Stimulated activated CD4-positive, alpha-beta T cell treated with anti-CD3 and anti-CD28 coated beads, Interleukin-4, amount 100 ng/mL, for 4 hours (primary cell): ENCODE measurements around the gene KLK5.
"Not testable (repeated sequence)": the region's sequence is repeated elsewhere in the genome, so short reads cannot be mapped to it uniquely, and the experiment has no call there.

Source experiments
- DNase-seq, 2 experiments: peaks; one replicate each; pipeline ENCODE4 v3.0.0-alpha.2; 2020

Gene KLK5, protein sequence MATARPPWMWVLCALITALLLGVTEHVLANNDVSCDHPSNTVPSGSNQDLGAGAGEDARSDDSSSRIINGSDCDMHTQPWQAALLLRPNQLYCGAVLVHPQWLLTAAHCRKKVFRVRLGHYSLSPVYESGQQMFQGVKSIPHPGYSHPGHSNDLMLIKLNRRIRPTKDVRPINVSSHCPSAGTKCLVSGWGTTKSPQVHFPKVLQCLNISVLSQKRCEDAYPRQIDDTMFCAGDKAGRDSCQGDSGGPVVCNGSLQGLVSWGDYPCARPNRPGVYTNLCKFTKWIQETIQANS

DNA sequence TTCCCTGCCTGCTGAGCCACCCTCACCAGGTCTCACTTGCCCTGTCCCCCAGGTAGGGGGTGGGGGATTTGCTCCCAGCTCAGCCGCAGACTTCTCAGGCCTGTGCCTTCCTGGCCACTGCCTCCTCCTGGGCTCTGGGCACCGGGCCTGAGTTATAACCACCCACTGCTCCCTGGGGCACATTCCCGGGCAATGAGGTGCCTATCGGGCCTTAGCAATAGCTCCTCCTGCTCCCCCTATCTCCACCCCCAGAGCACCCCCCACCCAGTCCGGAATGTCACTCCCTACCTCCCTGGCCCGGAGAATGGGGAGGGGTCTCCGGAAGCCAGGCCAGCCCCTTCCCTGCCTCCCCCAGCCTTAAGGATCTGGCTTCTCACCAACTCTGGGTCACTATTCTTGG is at the start of gene KLK5:
Gene KLK5 (minus strand): TSS at position 129 of the 400 bp plus-strand sequence. CDS start 381 bp downstream, outside the sequence.
- DNase-seq = no peak

DNA sequence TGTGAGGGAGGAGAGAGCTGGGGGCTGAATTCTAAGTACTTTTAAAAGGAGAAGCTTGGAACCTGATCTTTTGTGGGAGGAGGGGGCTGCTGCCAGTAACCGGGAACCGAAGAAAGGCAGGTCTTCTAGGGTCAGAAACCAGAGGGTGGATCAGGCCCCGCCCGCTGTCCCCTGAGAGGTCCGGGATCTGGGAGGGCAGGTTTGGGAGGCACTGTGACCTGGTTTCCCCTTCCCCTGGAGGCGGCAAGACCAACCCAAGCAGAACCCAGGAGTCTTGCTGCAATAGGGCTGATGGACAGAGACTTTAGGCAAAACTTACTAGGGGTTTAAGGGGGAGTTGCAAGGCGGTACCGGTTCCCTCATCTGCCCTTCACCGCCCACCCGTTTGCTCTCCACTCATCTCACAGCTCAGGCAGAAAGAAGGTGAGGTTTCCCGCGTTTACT is 49.3 kb upstream of the KLK5 start:
- no peak for DNase-seq

DNA sequence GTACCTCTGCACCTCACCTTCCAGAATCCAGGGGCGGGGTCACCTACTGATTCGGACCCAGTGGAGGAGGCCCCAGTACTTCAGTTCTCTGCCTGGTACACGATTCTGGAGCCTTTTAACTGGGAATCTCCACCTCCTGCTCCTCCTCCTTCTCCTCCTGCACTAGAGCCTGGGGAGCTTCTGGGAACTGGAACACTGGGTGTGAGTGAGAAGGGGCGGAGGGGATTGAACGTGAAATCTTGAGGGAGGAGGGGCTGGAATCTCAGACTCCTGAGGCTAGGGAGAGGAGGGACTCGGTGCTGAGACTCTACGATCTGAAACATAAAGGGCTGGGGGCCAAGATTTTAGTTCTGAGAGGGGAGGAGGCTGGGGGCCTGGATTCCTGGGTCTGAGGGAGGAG is 48.7 kb upstream of the KLK5 start, which contains the start of gene KLK8:
Gene KLK8 (minus strand): TSS at position 90 of the 400 bp plus-strand sequence. CDS start 437 bp downstream, outside the sequence.
- DNase-seq = no peak

DNA sequence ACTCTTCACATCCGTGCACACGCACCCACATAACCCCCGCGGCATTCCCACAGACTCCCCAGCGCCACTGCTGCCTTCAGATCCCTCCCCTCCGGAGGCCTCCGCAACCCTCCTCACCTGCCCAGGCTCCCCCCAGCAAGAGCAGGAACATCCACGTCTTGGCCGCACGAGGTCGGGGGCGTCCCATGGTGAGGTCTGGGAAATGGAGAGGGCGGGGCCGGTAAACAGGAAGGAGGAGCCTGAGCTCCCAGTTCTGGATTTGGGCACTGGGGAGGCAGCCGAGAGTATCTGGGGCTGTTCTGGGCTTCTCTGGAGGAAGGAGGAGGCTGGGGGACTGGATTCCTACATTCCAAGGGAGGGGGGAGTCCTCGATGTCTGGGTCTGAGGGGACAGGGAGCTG is 48.1 kb upstream of the KLK5 start:
- no peak for DNase-seq

DNA sequence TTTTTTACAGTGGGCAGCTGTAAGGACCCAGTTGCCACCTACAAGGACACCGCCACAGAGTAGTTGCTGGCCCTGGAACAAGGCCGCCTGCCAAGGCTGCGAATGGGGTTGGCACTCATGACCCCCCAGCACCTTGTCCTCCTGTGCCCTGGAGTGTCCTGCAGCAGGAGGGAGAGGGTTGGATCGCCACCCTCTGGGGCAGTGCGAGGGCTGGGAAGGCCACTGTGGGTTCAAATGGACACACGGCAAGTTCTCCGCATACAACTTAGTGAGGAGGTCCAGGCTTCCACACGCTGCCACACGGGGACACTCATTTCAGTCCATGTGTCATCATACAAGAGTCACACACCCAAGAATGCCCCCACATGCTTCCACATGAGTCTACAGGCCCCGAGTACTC is 47.6 kb upstream of the KLK5 start:
- DNase-seq = no peak

DNA sequence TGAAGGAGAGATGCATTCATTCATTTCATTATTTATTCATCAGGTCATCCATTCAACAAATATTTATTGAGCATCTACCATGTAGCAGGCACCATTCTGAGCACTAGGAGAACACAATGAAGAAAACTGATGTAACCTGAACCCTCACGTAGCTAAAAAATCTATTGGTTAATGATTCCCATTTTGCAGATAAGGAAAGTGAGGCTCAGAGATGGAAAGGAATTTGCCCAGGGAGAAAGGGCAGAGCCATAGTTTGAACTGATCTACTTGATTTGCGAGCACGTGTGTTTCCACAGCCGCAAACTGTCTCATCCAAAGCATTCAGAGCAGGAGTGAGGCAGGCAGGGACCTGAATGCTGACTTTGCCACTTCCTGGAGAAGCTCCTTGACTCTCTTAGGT is 45.8 kb upstream of the KLK5 start:
- no peak for DNase-seq

DNA sequence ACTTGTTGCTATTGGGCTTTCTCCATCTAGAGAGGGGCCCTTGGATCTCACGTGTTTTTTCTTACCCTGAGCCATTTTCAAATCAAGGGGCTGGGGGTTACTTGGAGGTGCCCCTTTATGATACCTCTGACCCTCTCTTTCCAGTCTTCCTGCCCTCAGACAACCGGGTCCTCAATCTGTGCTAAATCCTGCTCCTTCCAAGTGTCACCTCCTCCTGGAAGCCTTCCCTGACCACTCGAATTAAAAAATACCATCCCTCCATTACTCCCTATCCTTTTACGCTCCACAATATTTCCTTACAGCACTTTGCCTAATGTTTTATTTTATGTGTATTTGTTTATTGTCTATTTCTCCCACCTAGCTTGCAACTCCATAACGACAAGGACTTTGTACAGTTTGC is 45.2 kb upstream of the KLK5 start:
- no peak for DNase-seq

DNA sequence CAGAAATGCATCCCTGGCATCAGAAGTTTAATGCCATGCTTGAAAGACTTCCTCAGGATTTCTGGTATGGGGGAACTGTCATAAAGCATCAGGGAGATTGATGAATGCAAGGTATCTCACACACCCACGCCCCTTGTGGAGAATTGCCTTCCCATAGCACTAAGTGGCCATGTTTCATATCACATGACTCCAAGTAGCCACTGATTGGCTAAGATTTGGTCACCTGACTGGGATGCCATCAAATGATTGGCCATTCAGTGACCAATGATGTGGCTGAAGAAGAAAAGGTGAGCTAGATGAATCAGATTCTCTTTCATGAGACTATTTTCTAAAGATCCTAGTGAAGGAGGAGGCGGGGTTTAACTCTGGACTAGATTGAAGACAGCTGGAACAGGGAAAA is 41.3 kb upstream of the KLK5 start:
- no peak for DNase-seq

DNA sequence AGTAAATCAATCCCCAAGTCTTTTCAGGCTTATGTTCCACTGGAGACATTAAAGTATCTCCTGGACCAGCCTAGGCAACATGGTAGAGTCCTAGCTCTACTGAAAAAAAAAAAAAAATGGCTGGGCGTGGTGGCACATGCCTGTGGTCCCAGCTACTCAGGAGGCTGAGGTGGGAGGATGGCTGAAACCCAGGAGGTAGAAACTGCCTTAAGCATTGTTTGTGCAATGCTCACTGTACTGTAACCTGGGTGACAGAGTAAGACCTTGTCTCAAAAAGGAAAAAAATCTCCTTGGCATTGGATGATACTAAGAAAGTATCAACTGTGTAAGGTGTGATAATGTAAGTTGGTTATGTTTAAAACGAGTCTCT is 39.8 kb upstream of the KLK5 start:
- DNase-seq = no peak

DNA sequence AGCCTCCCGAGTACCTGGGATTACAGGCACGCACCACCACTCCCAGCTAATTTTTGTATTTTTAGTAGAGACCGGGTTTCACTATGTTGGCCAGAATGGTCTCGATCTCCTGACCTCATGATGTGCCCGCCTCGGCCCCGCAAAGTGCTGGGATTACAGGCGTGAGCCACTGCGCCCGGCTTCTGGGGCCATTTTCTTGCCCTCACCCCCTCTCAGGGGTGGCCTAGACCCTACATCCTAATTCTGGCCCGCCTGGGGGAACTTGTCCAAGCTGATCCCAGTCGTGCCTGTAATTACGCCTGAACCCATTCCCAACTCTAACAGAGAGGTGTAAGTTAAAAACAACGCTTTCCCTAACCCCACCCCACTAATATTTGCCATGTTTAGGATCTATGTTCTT is 31.6 kb upstream of the KLK5 start:
- not testable (repeated sequence) for DNase-seq

DNA sequence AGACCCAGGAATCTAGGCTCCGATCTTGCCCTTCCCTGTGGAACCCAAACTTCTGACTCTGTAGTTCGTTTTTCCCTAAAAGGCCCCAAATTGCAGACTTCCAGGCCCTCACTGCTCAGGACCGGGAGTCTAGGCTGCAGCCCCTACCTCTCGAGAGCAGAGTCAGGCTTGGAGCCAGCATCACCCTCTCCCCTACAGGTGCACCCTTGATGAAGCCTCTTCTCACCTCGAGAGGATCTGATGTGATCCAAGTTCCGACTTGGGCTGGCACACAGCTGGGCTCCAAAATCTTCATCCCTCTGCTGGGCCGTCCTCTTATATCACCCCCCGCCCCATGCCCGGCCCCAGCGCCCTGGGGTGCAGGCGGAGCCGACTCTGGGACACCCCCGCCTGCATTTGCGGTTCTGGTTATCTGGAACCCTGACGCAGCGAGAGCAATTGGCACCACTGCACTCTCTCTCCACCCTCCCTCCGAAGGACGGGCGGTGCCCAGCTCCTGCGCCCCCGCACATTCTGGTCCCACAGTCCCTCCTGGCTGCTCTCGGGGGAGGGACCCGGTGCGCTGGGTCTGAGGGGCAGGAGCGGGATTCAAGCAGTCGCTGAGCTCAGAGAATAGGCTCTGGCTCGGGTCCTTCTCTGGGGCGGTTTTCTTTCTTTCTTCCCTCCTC is 30.9 kb upstream of the KLK5 start, which contains the start of gene KLK7:
Gene KLK7 (minus strand): TSS at position 293 of the 668 bp plus-strand sequence. CDS start 1,518 bp downstream, outside the sequence.
- DNase-seq = no peak

DNA sequence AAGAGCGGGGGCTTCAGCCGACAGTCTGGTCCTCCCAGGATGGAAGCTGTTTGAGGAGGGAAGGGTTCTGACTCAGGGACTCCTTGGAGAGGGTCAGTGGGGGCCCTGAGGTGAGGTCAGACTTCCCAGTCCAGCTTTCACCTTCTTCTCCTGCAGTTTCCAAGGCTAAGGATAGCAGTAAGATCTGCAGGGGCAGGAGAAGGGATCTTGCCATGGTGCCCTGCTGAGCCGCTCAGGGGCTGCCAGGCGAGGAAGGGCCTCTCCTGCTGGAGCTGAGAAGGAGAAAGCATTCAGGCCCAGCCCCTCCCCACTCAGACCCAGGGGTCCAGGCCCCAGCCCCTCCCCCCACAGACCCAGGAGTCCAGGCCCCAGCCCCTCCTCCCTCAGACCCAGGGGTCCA is 29.3 kb upstream of the KLK5 start:
- DNase-seq = no peak

DNA sequence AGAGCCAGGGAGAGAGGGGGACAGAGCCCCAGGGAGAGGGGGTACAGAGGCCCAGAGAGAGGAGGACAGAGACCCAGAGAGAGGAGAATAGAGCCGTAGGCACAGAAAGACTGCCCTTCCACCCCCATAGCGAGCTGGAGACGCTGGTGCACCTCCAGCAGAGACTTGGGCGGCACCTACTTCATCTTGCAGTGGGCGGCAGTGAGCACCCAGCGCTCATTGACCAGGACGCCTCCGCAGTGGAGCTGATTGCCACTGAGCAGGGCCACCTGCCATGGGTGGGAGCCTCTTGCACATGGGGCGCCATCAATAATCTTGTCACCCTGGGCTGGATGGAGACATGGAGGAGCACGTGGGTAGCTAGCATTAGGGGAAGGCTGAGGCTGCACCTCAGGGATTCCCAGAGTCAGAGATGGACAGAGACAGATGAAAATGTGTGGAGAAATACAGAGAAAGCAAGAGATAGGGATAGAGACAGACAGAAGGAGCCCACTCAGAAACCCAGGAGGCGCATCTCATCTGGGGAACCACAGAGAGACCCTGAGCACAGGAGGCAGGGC is 28.8 kb upstream of the KLK5 start:
- DNase-seq = no peak

DNA sequence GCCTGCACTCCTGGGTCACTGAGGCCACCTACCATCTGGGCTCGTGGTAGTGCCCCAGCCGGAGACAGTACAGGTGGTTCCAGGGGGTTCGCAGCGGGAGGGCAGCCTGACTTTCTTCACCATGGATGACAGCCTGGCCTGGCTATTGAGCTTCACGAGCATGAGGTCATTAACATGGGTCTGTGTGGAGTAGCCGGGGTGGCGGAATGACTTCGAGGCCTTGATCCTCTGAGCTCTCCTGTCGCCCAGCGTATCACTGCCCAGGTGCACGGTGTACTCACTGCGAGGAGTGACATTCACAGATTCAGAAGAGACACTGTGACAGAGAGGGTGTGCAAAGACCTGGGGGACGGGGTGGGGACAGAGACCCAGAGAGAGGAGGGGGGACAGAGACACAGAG is 27.4 kb upstream of the KLK5 start:
- DNase-seq = no peak

DNA sequence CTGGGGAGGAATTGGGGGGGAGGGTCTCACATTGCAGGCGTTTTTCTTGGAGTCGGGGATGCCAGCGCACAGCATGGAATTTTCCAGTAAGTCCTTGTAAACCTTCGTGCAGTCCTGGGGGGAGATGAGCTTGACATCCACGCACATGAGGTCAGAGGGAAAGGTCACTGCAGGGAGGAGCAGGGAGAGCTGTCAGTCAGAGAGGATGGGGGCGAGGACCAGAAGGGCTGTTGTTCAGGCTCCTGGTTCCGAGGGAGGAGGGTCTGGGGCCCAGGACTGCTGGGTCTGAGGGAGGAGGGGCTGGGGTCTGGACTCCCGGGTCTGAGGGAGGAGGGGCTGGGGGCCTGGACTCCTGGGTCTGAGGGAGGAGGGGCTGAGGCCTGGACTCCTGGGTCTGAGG is 26.9 kb upstream of the KLK5 start:
- DNase-seq = no peak

DNA sequence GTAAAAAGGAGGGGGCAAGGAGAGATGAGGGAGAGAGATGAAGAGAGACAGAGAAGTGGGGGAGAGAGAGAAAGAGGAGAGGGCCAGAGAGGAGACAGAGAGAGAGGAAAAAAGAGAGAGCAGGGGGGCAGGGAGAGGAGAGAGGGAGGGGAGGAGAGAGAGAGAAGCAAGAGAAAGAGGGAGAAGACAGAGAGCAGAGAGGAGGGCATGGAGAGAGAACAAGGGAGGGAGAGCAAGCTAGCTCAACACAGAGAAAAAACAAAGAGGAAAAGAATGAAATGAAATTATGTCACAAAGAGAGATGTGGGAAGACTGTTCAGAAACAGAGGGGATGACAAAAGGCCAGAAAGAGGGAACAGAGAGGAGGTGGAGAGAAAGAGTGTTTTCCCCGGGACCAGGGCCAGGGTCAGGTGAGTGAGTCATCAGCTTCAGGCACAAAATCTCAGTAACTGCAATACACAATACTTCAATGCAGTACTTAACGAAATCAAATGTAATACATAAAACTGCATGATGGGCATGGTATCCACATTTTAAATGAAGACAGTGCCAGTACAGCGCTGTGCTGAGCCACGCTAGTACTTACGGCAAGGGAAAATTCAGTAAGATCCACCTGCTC is 26.0 kb upstream of the KLK5 start:
- DNase-seq = no peak

DNA sequence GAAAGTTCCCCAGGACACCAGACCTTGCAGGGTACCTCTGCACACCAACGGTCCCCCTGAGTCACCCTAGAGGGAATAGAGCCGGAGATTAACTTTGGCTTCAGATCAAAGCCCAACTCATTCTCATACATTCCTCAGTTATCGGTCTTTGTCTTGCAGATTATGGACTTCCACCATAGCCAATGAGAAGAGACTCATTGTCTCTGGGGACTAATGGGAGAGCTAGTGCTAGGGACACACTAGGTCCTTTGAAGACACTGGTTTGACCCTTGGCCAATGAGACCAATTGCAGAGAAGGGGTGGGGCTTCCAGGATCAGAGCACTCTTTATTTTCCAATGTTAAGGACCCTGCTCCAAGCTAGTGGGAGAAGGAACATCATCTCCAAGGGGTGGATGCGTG is 24.8 kb upstream of the KLK5 start:
- DNase-seq = no peak

DNA sequence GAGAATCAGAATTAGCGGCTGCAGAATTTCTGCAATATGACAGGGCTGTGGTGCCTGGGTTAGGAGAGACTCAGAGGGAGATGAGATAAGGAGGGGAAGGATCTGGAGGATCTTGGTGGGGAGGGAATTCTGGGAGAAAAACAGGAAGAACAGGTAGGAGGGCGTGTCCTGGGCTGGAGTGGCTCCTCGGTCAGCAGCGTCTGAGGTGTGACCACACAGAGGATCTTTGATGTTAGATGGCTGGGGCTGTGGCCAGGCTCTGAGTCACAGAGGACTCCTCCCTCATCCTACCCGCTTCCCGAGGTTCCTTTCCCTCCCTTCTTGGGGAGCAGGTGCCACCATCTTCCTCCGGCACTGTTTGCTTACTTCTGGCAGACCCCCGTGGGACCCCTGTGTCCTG is 22.9 kb upstream of the KLK5 start:
- DNase-seq = no peak

DNA sequence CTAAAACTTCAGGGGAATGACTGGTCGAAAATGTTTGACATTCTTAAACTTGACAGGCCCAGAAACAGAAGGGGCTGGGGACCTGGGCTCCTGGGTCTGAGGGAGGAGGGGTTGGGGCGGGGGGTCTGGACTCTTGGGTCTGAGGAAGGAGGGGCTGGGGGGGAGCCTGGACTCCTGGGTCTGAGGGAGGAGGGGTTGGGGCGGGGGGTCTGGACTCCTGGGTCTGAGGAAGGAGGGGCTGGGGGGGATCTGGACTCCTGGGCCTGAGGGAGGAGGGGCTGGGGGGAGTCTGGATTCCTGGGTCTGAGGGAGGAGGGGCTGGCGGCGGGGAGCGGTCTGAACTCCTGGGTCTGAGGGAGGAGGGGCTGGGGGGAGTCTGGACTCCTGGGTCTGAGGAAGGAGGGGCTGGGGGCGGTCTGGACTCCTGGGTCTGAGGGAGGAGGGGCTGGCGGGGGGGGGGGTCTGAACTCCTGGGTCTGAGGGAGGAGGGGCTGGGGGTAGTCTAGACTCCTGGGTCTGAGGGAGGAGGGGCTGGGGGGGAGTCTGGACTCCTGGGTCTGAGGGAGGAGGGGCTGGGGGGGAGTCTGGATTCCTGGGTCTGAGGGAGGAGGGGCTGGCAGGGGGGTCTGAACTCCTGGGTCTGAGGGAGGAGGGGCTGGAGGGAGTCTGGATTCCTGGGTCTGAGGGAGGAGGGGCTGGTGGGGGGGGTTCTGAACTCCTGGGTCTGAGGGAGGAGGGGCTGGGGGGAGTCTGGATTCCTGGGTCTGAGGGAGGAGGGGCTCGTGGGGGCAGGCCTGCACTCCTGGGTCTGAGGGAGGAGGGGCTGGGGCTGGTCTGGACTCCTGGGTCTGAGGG is 22.1 kb upstream of the KLK5 start:
- DNase-seq = no peak

DNA sequence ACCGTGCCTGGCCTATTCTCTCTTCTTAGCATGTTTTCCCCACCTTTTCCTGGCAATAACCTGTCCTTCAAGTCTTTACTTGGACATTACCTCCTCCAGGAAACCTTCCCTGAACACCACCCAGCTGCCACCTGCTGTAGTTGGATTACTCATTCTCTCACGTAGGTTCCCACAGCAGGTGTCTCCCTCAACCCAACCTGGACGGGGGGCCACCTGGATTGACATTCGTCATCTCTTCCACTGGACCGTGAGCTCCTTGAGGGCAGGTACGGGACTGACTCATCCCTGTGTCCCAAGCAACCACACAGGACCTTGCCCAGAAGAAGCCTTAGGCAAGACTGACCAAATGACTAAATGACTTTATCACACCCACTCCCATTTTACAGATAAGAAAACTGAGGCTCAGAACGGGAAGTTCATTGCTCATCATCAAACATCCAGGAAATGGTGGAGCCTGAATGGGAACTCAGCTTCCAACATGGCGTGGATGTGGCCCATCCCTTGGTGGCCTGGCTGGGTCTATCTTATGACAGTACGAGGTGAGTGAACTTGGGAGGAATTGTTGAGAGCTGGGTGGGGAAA is 20.0 kb upstream of the KLK5 start:
- DNase-seq = no peak

DNA sequence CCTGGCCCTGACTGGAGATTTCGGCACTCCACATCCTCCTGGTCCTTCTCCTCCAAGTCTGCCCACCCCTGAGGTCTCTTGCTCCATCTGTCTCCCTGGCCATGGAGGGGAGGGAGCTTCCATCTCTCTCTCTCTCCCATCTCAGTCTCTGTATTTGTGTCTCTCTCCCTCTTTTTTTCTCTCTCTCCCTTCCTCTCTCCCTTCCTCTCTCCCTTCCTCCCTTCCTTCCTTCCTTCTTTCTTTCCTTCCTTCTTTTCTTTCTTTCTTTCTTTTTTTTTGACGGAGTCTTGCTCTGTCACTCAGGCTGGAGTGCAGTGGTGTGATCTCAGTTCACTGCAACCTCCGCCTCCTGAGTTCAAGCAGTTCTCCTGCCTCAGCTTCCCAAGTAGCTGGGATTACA is 17.0 kb upstream of the KLK5 start:
- DNase-seq = not testable (repeated sequence)

DNA sequence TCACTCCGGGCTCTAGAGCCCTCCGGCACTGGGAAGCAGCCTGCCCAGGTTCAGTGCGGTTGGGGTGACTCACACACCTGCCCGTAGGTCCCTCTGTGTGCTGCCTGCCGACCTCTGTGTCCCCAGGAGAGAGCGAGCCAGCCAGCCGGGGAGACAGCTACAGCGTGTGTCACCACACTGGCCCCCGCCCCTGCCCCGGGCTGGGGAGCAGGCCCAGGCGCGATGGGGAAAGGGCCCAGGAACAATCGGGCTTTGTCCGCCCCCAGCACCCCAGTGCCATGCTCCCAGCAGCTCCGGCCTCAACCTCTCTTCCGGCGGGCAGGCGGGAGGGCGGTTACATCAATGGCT is 16.5 kb upstream of the KLK5 start, which contains the start of gene KLK6:
Gene KLK6 (minus strand): TSS at position 179 of the 348 bp plus-strand sequence. CDS start 1,487 bp downstream, outside the sequence.
- no peak for DNase-seq
